Inflammatory macrophage treated with lipopolysaccharide for 4 hours (primary cell): ENCODE results near the gene S1PR1.
A peak's percentile ranks its signal among the peaks of the same experiment; 100 is the strongest.

ENCODE experiments used
- DNase-seq: peaks from one replicate; pipeline ENCODE4 v3.0.0-alpha.2; 2020

S1PR1 gene

DNA sequence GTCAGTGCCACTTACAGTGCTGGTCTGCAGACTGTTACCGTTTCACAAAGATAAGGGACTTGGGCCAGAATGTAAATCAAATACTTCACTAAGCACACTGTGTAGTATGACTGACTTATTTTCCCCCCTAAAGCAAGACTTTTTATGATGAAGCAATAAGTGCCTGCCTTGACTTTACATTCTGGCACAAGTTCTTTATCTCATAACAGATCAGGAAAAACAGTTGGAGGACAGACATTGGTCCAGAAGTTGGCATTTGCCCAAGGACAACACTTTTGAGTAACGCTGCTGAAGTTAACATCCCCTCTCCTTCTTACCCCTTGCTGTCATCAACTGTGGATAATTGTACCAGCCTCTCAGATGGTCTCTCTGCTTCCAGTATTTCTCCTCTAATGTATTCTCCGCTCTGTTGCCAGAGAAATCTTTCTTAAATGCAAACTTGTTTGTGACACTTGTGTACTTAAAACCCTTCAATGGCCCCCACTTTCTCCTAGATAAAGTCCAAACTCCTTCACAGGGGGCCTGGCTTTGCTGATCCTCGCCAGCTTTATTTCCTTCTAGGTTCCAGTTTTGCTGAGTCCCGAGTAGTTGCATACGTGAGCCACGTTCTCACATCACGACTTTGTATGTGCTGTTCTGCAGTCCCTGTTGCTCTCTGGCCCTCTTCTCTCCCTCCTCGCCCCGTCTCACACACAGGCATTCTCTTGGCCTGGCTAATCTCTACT, 45.7 kb downstream of the S1PR1 start:
- DNase-seq = no peak

DNA sequence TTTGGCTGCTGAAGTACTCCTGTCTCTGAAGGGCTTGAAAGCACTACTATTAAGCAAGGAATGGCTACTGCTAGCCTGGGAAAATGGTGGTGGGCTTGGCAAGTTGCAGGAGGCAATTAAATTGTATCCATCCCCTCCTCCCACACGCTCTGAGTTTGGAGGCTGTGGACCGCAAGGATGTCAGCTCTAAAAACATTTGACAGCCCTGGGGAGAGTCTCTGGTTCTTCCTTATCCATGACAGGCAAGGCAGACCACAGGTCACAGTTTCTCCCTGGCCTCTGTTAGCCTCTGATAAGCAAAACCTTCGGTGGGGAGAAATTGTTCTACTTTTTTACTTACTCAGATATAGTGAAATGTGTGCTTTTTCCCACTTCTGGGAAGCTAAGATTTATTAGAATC, 46.6 kb downstream of the S1PR1 start:
- DNase-seq = no peak

GRCh38 chr1:101284021-101284420, 47.2 kb downstream of the S1PR1 start:
- DNase-seq = no peak

DNA sequence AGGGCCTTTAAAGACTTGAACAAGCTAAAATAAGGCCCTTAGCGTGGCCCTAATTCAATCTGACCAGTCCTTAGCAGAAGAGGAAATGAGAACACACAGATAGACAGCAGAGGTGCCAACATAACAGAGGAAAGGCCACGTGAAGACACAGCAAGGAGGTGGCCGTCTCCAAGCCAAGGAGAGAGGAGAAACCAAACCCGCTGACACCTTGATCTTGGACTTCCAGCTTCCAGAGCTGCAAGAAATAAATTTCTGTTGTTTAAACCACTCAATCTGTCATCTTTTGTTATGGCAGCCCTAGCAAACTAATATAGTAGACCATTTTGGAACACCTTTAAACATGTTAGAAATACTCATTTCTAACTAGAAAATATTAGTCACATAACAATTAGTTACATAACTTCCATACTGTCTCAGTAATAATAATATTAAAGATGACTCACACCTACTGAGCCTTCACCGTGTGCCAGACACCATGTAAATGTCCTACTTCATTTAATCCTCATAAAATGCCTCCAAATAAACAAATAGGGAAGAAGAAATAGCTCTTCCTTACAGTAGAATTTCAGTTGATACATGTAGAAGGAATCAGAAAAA, 47.9 kb downstream of the S1PR1 start:
- no peak for DNase-seq

DNA sequence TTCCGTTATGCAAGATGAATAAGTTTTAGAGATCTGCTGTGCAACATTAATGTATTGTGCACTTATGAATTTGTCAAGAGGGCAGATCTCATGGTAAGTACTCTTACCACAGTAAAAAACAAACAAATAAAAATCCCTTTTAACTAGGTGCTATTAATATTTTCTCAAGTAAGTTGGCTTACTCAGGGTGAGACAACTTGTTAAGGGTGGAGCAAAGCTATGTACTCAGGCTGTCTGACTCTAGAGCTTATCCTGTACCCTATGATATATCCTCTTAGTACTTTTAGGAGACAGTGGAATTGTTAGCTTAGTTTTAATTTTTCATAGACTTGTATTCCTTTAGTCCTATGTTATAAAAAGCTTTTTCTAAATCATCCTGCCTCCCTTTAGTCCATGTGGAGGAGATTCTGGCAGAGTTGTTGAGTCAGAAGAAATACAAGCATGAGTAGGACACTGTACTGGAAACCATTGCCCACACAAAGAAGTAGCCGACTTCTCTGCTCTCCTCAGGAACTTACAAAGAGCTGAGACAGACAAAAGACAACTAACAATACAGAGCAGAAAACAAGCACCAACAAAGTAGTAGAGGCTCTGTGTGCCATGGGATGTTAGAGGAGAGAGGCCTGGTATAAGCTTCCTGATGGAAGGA, 49.2 kb downstream of the S1PR1 start:
- no peak for DNase-seq

DNA sequence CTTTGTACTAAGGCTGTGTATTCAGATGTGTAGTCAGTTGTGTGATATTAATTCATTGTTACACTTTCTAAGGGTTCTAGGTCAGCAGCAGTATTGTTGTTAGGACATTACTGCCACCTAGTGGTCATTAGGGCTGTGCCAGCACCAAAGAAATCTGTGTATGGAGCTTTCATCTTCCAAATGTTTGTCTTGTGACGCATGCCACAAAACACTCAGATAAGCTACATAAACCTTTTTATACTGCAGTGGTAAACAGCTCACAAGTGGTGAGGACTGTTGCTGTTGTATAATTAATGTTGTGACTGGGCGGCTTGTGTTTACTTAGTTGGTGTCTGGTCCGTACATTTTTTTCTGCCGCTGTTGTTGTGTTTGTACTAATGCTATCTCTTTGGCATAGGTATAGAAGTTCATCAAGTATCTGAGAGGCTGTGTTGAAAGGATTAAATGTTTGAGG, 51.7 kb downstream of the S1PR1 start:
- DNase-seq = peak; percentile 67

- DNase-seq = no peak
These were observed 53.5 kb downstream of the S1PR1 start for GRCh38 chr1:101290119-101290921.
